Prostate gland (tissue), 2 donors: ENCODE data around the gene STIM1.

Source experiments
- CTCF ChIP-seq, 4 experiments: fragments of 200-600 bp in 2 of 4; fragments of 450-650 bp in 2 of 4; sonication (generic) in 2 of 4; IDR thresholded peaks; 1 replicate in 3 of 4; 2 replicates in 1 of 4; pipeline ENCODE4 v1.5.1; 2016 to 2019; ENCODE audit warnings: antibody characterized with exemption in 4 of 4, mild to moderate bottlenecking in 2 of 4, moderate library complexity in 2 of 4
- POLR2AphosphoS5 ChIP-seq: sonication (generic); formaldehyde crosslinking; IDR thresholded peaks from one replicate; pipeline ENCODE4 v1.6.1; 2017; ENCODE audit warnings: antibody characterized with exemption

- TF ChIP-seq CTCF (IDR thresholded peaks at IDR 0.05) (no peak), POLR2AphosphoS5 (no peak)
These were observed 193.5 kb downstream of the STIM1 start for GRCh38 chr11:4049006-4049405.
